ENCODE results near the gene ARHGEF10L. TPM values are rescaled to one million over a fixed set of nuclear protein-coding genes. Genes with fewer than 3 reads are reported as not detected.
"Not testable (repeated sequence)": the region's sequence is repeated elsewhere in the genome, so short reads cannot be mapped to it uniquely, and the experiment has no call there.

ARHGEF10L gene
- 10 to 100 TPM; 26.0 to 39.7 TPM for total RNA-seq

- no peak for DNase-seq (ENCODE audit: low spot score)
Measured at GRCh38 chr1:17539477-17540254, at the start of gene ARHGEF10L. TSS of gene ARHGEF10L (plus strand) at chr1:17539698. CDS start at chr1:17580596, 40,898 bp downstream.

DNA sequence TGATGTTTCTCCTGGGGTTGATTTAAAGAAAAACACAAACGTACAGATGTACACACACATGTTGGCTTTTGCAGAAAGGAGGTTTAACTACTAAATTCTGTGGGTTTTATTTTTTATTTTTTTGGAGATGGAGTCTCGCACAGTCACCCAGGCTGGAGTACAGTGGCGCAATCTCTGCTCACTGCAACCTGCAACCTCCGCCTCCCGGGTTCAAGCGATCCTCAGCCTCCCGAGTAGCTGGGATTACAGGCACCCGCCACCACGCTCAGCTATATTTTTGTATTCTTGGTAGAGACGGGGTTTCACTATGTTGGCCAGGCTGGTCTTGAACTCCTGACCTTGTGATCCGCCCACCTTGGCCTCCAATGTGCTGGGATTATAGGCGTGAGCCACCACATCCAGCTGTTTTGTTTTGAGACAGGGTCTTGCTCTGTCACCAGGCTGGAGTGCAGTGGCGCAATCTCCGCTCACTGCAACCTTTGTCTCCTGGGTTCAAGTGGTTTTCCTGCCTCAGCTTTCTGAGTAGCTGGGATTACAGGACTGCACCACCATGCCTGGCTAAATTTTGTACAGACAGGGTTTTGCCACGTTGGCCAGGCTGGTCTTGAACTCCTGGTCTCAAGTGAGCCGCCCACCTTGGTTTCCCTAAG lies 49.6 kb upstream of the ARHGEF10L start:
- intact Hi-C loops (cut with DNase I) = loop anchor here (10.0 kb wide), 3 partner anchors 75 to 1085 kb away; partner anchors contain the start of gene IGSF21
- 95% methylated on average over 16 of the region's 16 CpGs for WGBS

More at GRCh38 chr1:17539477-17540254, at the start of gene ARHGEF10L:
- WGBS = under 1% methylated on average over 74 of the region's 108 CpGs
- intact Hi-C loops (cut with DNase I) = no loop called here
- H3K4me1 ChIP-seq (replicated peaks) = peaks cover 3% of the 10 kb centered on the region
- no peaks in the 10 kb centered on the region for H3K36me3 ChIP-seq
- H3K9me3 ChIP-seq = no peaks in the 10 kb centered on the region
- peak within 1 kb of the TSS; percentile 67 to 68 for H3K4me3 ChIP-seq
- peak within 1 kb of the TSS; percentile 88 to 90 for H3K27ac ChIP-seq
- TF ChIP-seq POLR2A (IDR thresholded peaks at IDR 0.05) (peak; percentile 10), CTCF (IDR thresholded peaks at IDR 0.05) (no peak)
- no peaks in the 10 kb centered on the region for H3K27me3 ChIP-seq (replicated peaks; ENCODE audit: insufficient read depth)

GRCh38 chr1:17490667-17491066 lies 48.8 kb upstream of the ARHGEF10L start:
- intact Hi-C loops (cut with DNase I) = loop anchor here (10.0 kb wide), 2 partner anchors 614 to 1084 kb away; partner anchors contain the start of gene IGSF21
- not testable (repeated sequence) for DNase-seq (ENCODE audit: low spot score); H3K4me1 ChIP-seq (replicated peaks); H3K4me3 ChIP-seq; H3K9me3 ChIP-seq; H3K27ac ChIP-seq; H3K27me3 ChIP-seq (replicated peaks; ENCODE audit: insufficient read depth); H3K36me3 ChIP-seq
- 86% methylated on average over 6 of the region's 6 CpGs for WGBS

More for the DNA sequence above, 49.6 kb upstream of the ARHGEF10L start:
- H3K4me1 ChIP-seq (replicated peaks); H3K9me3 ChIP-seq; H3K27me3 ChIP-seq (replicated peaks; ENCODE audit: insufficient read depth); H3K4me3 ChIP-seq; DNase-seq (ENCODE audit: low spot score); H3K27ac ChIP-seq; H3K36me3 ChIP-seq: not testable (repeated sequence)

- peak; percentile 30 for DNase-seq (ENCODE audit: low spot score)
- WGBS = 24% methylated on average over 5 of the region's 5 CpGs
- intact Hi-C loops (cut with DNase I) = loop anchor here (10.0 kb wide), 2 partner anchors 611 to 1081 kb away; partner anchors contain the start of gene IGSF21
- H3K4me3 ChIP-seq = no peak overlapping the region
- no peaks in the 10 kb centered on the region for H3K36me3 ChIP-seq
- no peaks in the 10 kb centered on the region for H3K4me1 ChIP-seq (replicated peaks)
- TF ChIP-seq CTCF (IDR thresholded peaks at IDR 0.05) (peak; percentile 73 to 86 (median 76)), POLR2A (IDR thresholded peaks at IDR 0.05) (no peak), POLR2AphosphoS5 (IDR thresholded peaks at IDR 0.05) (peak; percentile 25)
- no peaks in the 10 kb centered on the region for H3K9me3 ChIP-seq
- no peaks in the 10 kb centered on the region for H3K27me3 ChIP-seq (replicated peaks; ENCODE audit: insufficient read depth)
- H3K27ac ChIP-seq = no peak overlapping the region
Measured at GRCh38 chr1:17494114-17494729, 45.3 kb upstream of the ARHGEF10L start.

- Histone ChIP-seq H3K4me1 (replicated peaks) (no peaks in the 10 kb centered on the region), H3K27me3 (replicated peaks; ENCODE audit: insufficient read depth) (no peaks in the 10 kb centered on the region), H3K9me3 (no peaks in the 10 kb centered on the region), H3K27ac (no peak overlapping the region), H3K36me3 (no peaks in the 10 kb centered on the region), H3K4me3 (no peak overlapping the region)
- 69% methylated on average over 4 of the region's 4 CpGs for WGBS
- TF ChIP-seq POLR2A (IDR thresholded peaks at IDR 0.05) = no peak
- no peak for TF ChIP-seq POLR2AphosphoS5 (IDR thresholded peaks at IDR 0.05)
- TF ChIP-seq CTCF (IDR thresholded peaks at IDR 0.05) = no peak
- intact Hi-C loops (cut with DNase I) = loop anchor here (10.0 kb wide), 2 partner anchors 608 to 1078 kb away; partner anchors contain the start of gene IGSF21
- DNase-seq (ENCODE audit: low spot score) = no peak
Measured at GRCh38 chr1:17496419-17496818, 43.1 kb upstream of the ARHGEF10L start.

Data from prostate gland (tissue), 2 donors.